IMR-90 (cell line): ENCODE measurements around the gene SPAG16. TPM values are rescaled to one million over a fixed set of nuclear protein-coding genes. Genes with fewer than 3 reads are reported as not detected.

ENCODE experiments used
- ATAC-seq: fragments of 200-7000 bp; cut with Tn5 transposase; 2 replicates; pipeline ENCODE4 v1.9.1; 2020; ENCODE audit warnings: low read depth, mild to moderate bottlenecking, moderate library complexity
- BruUV-seq: library from RNA; stranded (reverse); fragments of 400-500 nt; replicated peaks from 2 replicates; lab custom pipeline; 2021; lab: Mats Ljungman, UMichigan
- CTCF ChIA-PET: fragments of 300-600 bp; formaldehyde crosslinking; extraction: SDS; loops from one replicate; lab custom pipeline; 2021; ENCODE audit warnings: antibody characterized with exemption; lab: Yijun Ruan, JAX
- POLR2A ChIA-PET: fragments of 300-600 bp; sonication (Branson Sonifier 250); formaldehyde crosslinking; loops from one replicate; lab custom pipeline; 2022; ENCODE audit warnings: antibody characterized with exemption; ENCODE audit not compliant: unreplicated experiment; lab: Charles Lee
- DNase-seq: peaks from one replicate; pipeline ENCODE4 v3.0.0; 2013
- H2AFZ ChIP-seq: replicated peaks from 2 replicates; pipeline ENCODE3; 2013; ENCODE audit warnings: low read length, mild to moderate bottlenecking; ENCODE audit not compliant: poor library complexity
- H2AK5ac ChIP-seq: 2 replicates; pipeline ENCODE4 v1.6.1; 2013; ENCODE audit warnings: low read depth, low read length, inconsistent platforms
- H2AK9ac ChIP-seq: replicated peaks from 2 replicates; pipeline ENCODE3; 2013; ENCODE audit warnings: mild to moderate bottlenecking, low read depth, low read length, moderate library complexity; ENCODE audit not compliant: poor library complexity
- H2BK120ac ChIP-seq: 2 replicates; pipeline ENCODE4 v1.6.1; 2013; ENCODE audit warnings: low read depth, low read length, inconsistent platforms
- H2BK15ac ChIP-seq: 3 replicates; pipeline ENCODE4 v1.6.1; 2013; ENCODE audit warnings: low read depth, low read length, inconsistent platforms
- H2BK20ac ChIP-seq: 2 replicates; pipeline ENCODE4 v1.6.1; 2013; ENCODE audit warnings: low read depth, mild to moderate bottlenecking, inconsistent platforms, low read length, moderate library complexity
- H2BK5ac ChIP-seq: 2 replicates; pipeline ENCODE4 v1.6.1; 2013; ENCODE audit warnings: mild to moderate bottlenecking, low read depth, low read length, inconsistent platforms; ENCODE audit not compliant: poor library complexity, severe bottlenecking
- H3K14ac ChIP-seq: replicated peaks from 2 replicates; pipeline ENCODE4 v1.6.1; 2013; ENCODE audit warnings: low read depth, low read length, inconsistent platforms
- H3K18ac ChIP-seq: 2 replicates; pipeline ENCODE4 v1.6.1; 2013; ENCODE audit warnings: low read depth, low read length, control low read depth
- H3K23ac ChIP-seq: 2 replicates; pipeline ENCODE4 v1.6.1; 2013; ENCODE audit warnings: low read depth, low read length, inconsistent platforms
- H3K27ac ChIP-seq: 2 replicates; pipeline ENCODE4 v1.5.1; 2013; ENCODE audit warnings: mild to moderate bottlenecking, control low read depth, low read length; ENCODE audit not compliant: insufficient read depth
- H3K27me3 ChIP-seq: 2 replicates; pipeline ENCODE4 v1.6.1; 2013; ENCODE audit warnings: low read length; ENCODE audit not compliant: control insufficient read depth, insufficient read depth
- H3K36me3 ChIP-seq: 2 replicates; pipeline ENCODE4 v1.6.1; 2013; ENCODE audit warnings: low read length, mixed read lengths; ENCODE audit not compliant: control insufficient read depth, insufficient read depth
- H3K4ac ChIP-seq: 2 replicates; pipeline ENCODE4 v1.6.1; 2013; ENCODE audit warnings: low read depth, low read length, inconsistent platforms
- H3K4me1 ChIP-seq: 2 replicates; pipeline ENCODE4 v1.6.1; 2013; ENCODE audit warnings: low read length, mixed read lengths; ENCODE audit not compliant: control insufficient read depth, insufficient read depth
- H3K4me2 ChIP-seq: 2 replicates; pipeline ENCODE4 v1.6.1; 2013; ENCODE audit warnings: low read depth, mild to moderate bottlenecking, control low read depth, low read length, moderate library complexity
- H3K4me3 ChIP-seq: 2 replicates; pipeline ENCODE4 v1.5.1; 2013; ENCODE audit warnings: low read depth, mild to moderate bottlenecking, control low read depth, low read length, moderate library complexity; ENCODE audit not compliant: insufficient read depth
- H3K56ac ChIP-seq: 2 replicates; pipeline ENCODE4 v1.6.1; 2013; ENCODE audit warnings: low read length, inconsistent platforms; ENCODE audit not compliant: insufficient read depth; ENCODE audit errors: extremely low read depth
- H3K79me1 ChIP-seq, 2 experiments: 2 replicates each; pipeline ENCODE4 v1.6.1; 2013; ENCODE audit warnings: low read length in 2 of 2, inconsistent platforms in 1 of 2, low read depth in 1 of 2
- H3K9ac ChIP-seq: 2 replicates; pipeline ENCODE4 v1.6.1; 2013; ENCODE audit warnings: low read depth, low read length, control low read depth
- H3K9me1 ChIP-seq: 2 replicates; pipeline ENCODE4 v1.6.1; 2013; ENCODE audit warnings: low read length, inconsistent platforms; ENCODE audit not compliant: insufficient read depth
- H3K9me3 ChIP-seq: 2 replicates; pipeline ENCODE4 v1.6.1; 2013; ENCODE audit warnings: low read length; ENCODE audit not compliant: control insufficient read depth, insufficient read depth
- H4K20me1 ChIP-seq: 2 replicates; pipeline ENCODE4 v1.6.1; 2013; ENCODE audit warnings: low read length, inconsistent platforms; ENCODE audit not compliant: insufficient read depth
- H4K5ac ChIP-seq: 2 replicates; pipeline ENCODE4 v1.6.1; 2013; ENCODE audit warnings: mild to moderate bottlenecking, low read depth, low read length, control low read depth
- H4K8ac ChIP-seq, 2 experiments: 2 replicates each; pipeline ENCODE4 v1.6.1; 2013; ENCODE audit warnings: low read depth in 2 of 2, low read length in 2 of 2, control low read depth in 1 of 2, inconsistent platforms in 1 of 2
- H4K91ac ChIP-seq: 2 replicates; pipeline ENCODE4 v1.6.1; 2013; ENCODE audit warnings: low read depth, low read length, inconsistent platforms; ENCODE audit not compliant: insufficient read depth
- BHLHE40 ChIP-seq: fragments of 150-350 bp; IDR thresholded peaks from 2 replicates; pipeline ENCODE4 v1.6.1; 2016; ENCODE audit warnings: mild to moderate bottlenecking, low read depth, low read length
- CEBPB ChIP-seq: IDR thresholded peaks from 2 replicates; pipeline ENCODE4 v1.6.1; 2012; ENCODE audit warnings: low read depth, low read length, improper control_type of control experiment
- NFE2L2 ChIP-seq: fragments of 150-350 bp; IDR thresholded peaks from 2 replicates; pipeline ENCODE4 v1.6.1; 2016; ENCODE audit warnings: low read depth, mild to moderate bottlenecking, low read length
- POLR2A ChIP-seq: IDR thresholded peaks from 2 replicates; pipeline ENCODE4 v1.6.1; 2012; ENCODE audit warnings: mild to moderate bottlenecking, low read depth, low read length
- SMC3 ChIP-seq: fragments of 150-350 bp; IDR thresholded peaks from 2 replicates; pipeline ENCODE4 v1.6.1; 2016; ENCODE audit warnings: low read depth, mild to moderate bottlenecking, antibody characterized with exemption, low read length, moderate library complexity
- dilution Hi-C: fragments of 300-500 bp; cut with HindIII; formaldehyde crosslinking; loops from one replicate; pipeline ENCODE4 v1.14.3; 2018; ENCODE audit warnings: low sequenced_read_pairs; ENCODE audit not compliant: unreplicated experiment
- in situ Hi-C: fragments of 300-500 bp; cut with MboI; formaldehyde crosslinking; loops from 3 replicates; pipeline ENCODE4 v1.14.3; 2019; ENCODE audit warnings: low sequenced_read_pairs, inconsistent platforms, mixed read lengths
- intact Hi-C: fragments of 100-400 bp; cut with micrococcal nuclease; formaldehyde crosslinking; loops from 2 replicates; pipeline ENCODE4 v1.10.0; 2022
- polyA plus RNA-seq, 3 experiments: library from polyadenylated mRNA; depleted of rRNA; stranded (reverse); fragments of >200 nt; gene quantifications; 2 replicates each; pipeline ENCODE4 v1.2.3, GENCODE V29; 2012; ENCODE audit warnings: low replicate concordance in 1 of 3
- total RNA-seq: library from RNA; depleted of rRNA; stranded (reverse); fragments of >200 nt; gene quantifications from 2 replicates; pipeline ENCODE4 v1.2.3, GENCODE V29; 2012

Gene SPAG16
- total and polyA plus RNA-seq, 2 of the 4 experiments (the other 2 are of a cell fraction): 7.3 to 13.5 TPM

- no peak for ATAC-seq
- dilution Hi-C loops: no loop called here
- in situ Hi-C loops: no loop called here
Measured at GRCh38 chr2:213545964-213546475, 261.8 kb downstream of the SPAG16 start.

More at GRCh38 chr2:213545964-213546475, 261.8 kb downstream of the SPAG16 start:
- Histone ChIP-seq H3K9ac (no peak overlapping the region), H4K5ac (no peak overlapping the region), H3K18ac (no peak overlapping the region), H3K4me3 (no peak overlapping the region), H3K9me1 (no peaks in the 10 kb centered on the region), H3K56ac (no peak overlapping the region), H2BK20ac (no peak overlapping the region), H3K79me1 (no peaks in the 10 kb centered on the region), H2BK5ac (no peak overlapping the region), H2AK9ac (no peak overlapping the region), H3K4ac (no peak overlapping the region), H4K20me1 (no peaks in the 10 kb centered on the region), H3K36me3 (no peaks in the 10 kb centered on the region), H2AFZ (no peak overlapping the region), H2AK5ac (no peak overlapping the region), H3K4me1 (no peaks in the 10 kb centered on the region), H3K27me3 (no peaks in the 10 kb centered on the region), H2BK120ac (no peak overlapping the region), H3K14ac (no peak overlapping the region), H3K23ac (no peak overlapping the region), H2BK15ac (no peak overlapping the region), H4K91ac (no peak overlapping the region), H3K4me2 (no peak overlapping the region), H3K27ac (no peak overlapping the region), H4K8ac (no peak overlapping the region), H3K9me3 (no peaks in the 10 kb centered on the region; the same call in 1 of the 2 replicates)
- ChIA-PET POLR2A (no interaction called here), CTCF (no interaction called here)
- BruUV-seq: no TSS peak
- intact Hi-C loops: no loop called here
- no peak for TF ChIP-seq POLR2A
- no peak for TF ChIP-seq SMC3
- no peak for TF ChIP-seq NFE2L2
- TF ChIP-seq BHLHE40: no peak
- TF ChIP-seq CEBPB: no peak
- DNase-seq: no peak
